ENCODE data around the gene FBXO15.

DNA sequence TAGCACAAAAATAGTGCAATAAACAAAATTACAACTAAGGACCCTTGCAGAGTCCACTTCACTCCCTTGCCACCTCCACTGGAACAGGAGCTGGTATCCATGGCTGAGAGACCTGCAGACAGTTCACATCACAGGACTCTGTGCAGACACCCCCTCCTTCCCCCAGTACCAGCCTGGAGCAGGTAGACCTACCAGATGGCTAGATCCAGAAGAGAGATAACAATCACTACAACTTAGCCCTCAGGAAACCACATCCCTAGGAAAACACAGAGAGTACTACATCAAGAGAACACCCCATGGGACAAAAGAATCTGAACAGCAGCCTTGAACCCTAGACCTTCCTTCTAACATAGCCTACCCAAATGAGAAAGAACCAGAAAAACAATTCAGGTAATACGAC, 49.8 kb downstream of the FBXO15 start:
- TF ChIP-seq, protein P1, sequence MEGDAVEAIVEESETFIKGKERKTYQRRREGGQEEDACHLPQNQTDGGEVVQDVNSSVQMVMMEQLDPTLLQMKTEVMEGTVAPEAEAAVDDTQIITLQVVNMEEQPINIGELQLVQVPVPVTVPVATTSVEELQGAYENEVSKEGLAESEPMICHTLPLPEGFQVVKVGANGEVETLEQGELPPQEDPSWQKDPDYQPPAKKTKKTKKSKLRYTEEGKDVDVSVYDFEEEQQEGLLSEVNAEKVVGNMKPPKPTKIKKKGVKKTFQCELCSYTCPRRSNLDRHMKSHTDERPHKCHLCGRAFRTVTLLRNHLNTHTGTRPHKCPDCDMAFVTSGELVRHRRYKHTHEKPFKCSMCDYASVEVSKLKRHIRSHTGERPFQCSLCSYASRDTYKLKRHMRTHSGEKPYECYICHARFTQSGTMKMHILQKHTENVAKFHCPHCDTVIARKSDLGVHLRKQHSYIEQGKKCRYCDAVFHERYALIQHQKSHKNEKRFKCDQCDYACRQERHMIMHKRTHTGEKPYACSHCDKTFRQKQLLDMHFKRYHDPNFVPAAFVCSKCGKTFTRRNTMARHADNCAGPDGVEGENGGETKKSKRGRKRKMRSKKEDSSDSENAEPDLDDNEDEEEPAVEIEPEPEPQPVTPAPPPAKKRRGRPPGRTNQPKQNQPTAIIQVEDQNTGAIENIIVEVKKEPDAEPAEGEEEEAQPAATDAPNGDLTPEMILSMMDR (IDR thresholded peaks at IDR 0.05), result no peak
- TF ChIP-seq POLR2A (IDR thresholded peaks at IDR 0.05; ENCODE audit: low read depth), result no peak
- TF ChIP-seq POLR2AphosphoS5 (IDR thresholded peaks at IDR 0.05), result no peak

Data from esophagus muscularis mucosa (tissue), 3 donors.